22Rv1 (cell line): ENCODE results near the gene ADAM12.

Experiments used
- CTCF ChIP-seq: fragments of 450-650 bp; IDR thresholded peaks from 2 replicates; pipeline ENCODE4 v1.5.1; 2017; ENCODE audit warnings: mild to moderate bottlenecking
- ZFX ChIP-seq: fragments of 450-650 bp; IDR thresholded peaks from 2 replicates; pipeline ENCODE4 v1.6.1; 2017; ENCODE audit warnings: antibody characterized with exemption, borderline replicate concordance

GRCh38 chr10:126262233-126262838 is 125.9 kb downstream of the ADAM12 start:
- TF ChIP-seq CTCF (no peak), ZFX (no peak)
